GM18520 (cell line): ENCODE measurements around the gene DST.

ENCODE experiments used
- ATAC-seq: cut with Tn5 transposase; IDR thresholded peaks from one replicate; pipeline ENCODE4 v1.9.1; 2021; ENCODE audit not compliant: unreplicated experiment

The DST gene

DNA sequence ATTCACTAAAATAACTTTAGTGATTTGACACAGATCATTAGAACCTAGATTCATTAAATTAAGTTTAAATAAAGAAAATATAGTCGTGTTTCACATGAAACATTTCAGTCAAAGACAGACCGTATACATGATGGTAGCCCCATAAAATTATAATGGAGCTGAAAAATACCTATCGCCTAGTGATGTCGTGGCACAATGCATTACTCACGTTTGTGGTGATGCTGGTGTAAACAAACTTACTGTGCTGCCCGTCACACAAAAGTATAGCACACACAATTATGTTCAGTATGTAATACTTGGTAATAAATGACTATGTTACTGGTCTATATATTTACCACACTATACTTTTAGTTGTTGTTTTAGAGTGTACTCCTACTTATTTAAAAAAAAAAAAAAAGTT is 17.3 kb downstream of the DST start:
- no peak for ATAC-seq

GRCh38 chr6:56624728-56625069 is 18.0 kb downstream of the DST start:
- ATAC-seq, result no peak

GRCh38 chr6:56624046-56624727 is 18.5 kb downstream of the DST start:
- ATAC-seq, result no peak

GRCh38 chr6:56620229-56620868 is 22.3 kb downstream of the DST start:
- no peak for ATAC-seq

GRCh38 chr6:56618050-56618449 is 24.6 kb downstream of the DST start:
- no peak for ATAC-seq

GRCh38 chr6:56616967-56617366 is 25.7 kb downstream of the DST start:
- no peak for ATAC-seq

DNA sequence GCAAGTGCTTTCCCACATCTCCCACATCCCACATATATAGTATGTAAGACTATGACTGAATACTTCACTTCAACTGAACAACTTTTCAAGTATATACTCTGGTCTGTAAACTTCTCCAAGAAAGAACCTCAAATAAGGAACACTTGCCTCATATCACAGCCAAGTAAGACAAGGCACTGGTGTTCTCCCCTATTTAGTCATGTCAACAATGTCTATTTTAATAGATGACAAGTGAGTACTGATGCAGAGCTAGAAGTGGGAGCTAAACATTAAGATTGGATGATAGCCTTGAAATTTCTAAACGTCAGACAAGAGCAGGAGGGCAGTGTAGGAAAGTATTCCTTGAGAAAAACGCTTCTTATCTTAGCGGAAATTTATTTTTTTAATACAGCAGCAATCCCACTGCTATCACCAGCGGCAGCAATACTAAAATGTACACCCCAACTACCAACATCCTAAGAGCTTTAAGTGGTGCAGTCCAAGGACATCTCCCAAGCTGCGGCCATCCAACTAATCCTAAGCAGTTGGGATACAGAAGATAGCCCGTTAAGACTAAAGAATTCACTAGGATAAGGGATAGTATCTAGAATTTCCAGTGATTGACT is 29.3 kb downstream of the DST start:
- ATAC-seq, result no peak

GRCh38 chr6:56608332-56608731 is 34.4 kb downstream of the DST start:
- ATAC-seq, result no peak

GRCh38 chr6:56607111-56607752 is 35.5 kb downstream of the DST start:
- ATAC-seq, result no peak

- ATAC-seq, result no peak
Measured at GRCh38 chr6:56605435-56605834, 37.3 kb downstream of the DST start.

DNA sequence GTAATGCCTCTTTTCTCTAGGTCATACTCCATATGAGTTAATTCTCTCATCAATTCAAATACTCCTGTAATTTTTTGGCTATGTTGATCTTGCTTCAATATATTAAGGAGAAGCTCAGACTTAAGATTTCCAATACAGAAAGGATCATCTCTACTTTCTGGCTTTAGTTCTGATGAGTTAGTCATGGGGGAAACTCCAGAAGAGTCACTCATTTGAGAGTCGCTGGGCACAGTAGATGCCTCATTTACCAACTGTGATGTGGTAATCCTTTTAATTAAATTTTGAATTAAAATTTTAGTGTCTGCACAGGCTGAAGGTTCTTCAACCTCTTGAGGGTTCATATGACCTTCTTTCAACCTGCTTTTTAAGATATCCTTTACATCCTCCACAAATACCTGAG is 38.5 kb downstream of the DST start:
- no peak for ATAC-seq

DNA sequence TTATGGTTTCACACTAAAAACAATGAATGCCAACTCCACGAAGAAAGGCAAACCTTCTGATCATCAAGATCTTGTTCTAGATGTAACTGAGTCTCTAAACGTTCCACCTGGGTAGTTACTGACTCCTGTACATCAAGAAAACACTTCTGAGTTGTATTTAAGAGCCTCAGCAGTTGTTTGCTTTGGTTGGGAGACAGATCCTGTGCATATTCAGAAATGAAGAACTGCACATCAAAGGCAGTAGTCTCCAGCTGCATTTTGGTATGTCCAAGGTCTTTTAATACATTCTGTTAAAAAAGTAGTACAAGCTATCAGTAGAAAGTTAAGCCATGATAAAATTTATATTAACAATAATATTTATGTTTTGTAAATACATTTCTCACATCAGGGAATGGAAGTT is 41.3 kb downstream of the DST start:
- no peak for ATAC-seq

GRCh38 chr6:56595490-56596122 is 47.1 kb downstream of the DST start:
- peak; percentile 23 for ATAC-seq

DNA sequence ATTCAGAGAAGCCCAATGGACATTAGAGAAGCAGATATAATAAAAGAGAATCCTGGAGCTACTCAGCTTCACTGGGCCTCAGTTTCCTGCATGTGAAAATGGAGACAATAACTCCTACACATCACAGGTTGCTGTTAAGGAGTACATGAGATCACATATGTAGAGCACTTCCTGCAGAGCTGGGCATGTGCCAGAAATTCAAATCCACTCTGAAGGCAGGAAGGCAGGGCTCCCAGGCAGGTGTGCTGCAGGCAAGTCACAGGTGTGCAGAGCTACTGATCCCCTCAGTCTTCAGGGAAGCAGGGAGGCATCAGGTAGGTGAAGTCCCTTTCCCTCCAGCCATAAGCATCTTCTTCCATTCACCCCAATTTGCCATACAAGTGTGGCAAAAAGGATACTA is 48.0 kb downstream of the DST start:
- no peak for ATAC-seq

GRCh38 chr6:56593801-56594318 is 48.8 kb downstream of the DST start:
- ATAC-seq, result peak; percentile 90

DNA sequence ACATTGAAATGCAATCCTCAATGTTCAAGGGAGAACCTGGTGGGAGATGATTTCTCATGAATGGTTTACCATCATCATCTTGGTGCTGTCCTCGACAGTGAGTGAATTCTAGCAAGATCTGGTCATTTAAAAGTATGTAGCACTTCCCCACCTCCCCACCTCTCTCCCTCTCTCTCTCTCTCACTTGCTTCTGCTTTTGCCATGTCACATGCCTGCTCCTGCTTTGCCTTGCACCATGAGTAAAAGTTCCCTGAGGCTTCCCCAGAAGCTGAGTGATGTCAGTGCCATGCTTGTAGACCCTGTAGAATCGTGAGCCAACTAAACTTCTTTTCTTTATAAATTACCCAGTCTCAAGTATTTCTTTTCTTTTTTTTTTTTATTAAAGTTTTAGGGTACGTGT is 60.5 kb downstream of the DST start:
- ATAC-seq, result no peak

GRCh38 chr6:56581296-56581925 is 61.3 kb downstream of the DST start:
- ATAC-seq, result no peak

- ATAC-seq, result no peak
Measured at GRCh38 chr6:56580271-56580670, 62.4 kb downstream of the DST start.

DNA sequence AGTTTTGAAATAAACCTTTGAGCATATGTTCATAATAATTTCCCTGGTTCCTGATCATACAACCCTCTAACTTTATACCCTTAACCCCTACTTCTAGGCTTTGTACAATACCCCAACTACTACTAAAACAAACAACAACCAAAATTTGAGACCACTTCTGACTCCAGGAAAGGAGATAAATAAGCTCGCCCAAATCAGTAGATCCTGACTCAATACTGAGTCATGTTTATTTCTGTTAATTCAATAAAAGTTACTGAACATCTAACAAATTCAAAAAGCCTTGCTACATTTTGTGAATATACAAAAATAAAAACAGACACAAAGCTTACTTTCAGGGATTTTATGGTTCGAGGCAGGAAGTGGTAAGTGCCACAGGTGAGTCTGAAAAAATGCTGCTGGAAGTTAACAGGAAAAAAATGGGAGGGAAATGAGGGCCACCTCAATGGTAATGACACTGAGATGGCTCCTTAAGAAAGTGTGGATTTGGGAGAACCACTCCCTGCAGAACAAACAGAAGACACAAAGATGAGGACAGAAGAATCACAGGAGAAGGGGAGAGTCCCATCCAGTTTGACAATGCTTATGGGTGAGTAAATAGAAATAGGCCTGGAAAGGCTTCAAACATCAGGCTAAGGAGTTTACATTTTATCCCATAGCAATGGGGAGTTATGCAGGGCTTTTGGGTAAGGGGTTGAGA is 63.4 kb downstream of the DST start:
- no peak for ATAC-seq

DNA sequence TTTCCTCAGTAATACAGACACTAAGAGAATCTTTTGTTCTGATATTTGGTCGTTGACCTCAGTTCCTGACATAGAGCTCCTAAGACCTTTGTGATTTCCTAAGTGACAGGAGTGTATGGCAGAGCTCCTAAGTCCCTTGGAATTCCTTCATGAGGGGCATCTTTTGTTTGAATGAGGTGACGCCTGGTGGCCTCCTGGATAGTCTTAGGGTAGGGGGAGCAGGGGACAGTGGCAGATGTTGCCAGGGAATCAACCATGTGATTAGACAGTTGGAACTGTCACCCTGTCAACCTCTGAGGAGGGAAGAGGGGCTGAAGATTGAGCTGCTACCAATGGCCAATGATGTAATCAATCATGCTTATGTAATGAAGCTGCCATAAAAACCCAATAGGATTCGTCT is 67.0 kb downstream of the DST start:
- ATAC-seq, result no peak
